Occipital lobe (tissue), 2 donors: Measurements from ENCODE around the gene RBM38. TPM values are rescaled to one million over a fixed set of nuclear protein-coding genes. Genes with fewer than 3 reads are reported as not detected.
"Not testable (repeated sequence)": the region's sequence is repeated elsewhere in the genome, so short reads cannot be mapped to it uniquely, and the experiment has no call there.

Experiments
- DNase-seq: peaks from one replicate; lab custom pipeline; 2025; lab: John Stamatoyannopoulos, UW
- total RNA-seq: library from RNA; depleted of rRNA; stranded (reverse); fragments of >200 nt; gene quantifications from one replicate; pipeline ENCODE4 v1.2.3, GENCODE V29; 2014

RBM38 gene
- total RNA-seq, 1 donor from 2014 or later, result 11.2 TPM

DNA sequence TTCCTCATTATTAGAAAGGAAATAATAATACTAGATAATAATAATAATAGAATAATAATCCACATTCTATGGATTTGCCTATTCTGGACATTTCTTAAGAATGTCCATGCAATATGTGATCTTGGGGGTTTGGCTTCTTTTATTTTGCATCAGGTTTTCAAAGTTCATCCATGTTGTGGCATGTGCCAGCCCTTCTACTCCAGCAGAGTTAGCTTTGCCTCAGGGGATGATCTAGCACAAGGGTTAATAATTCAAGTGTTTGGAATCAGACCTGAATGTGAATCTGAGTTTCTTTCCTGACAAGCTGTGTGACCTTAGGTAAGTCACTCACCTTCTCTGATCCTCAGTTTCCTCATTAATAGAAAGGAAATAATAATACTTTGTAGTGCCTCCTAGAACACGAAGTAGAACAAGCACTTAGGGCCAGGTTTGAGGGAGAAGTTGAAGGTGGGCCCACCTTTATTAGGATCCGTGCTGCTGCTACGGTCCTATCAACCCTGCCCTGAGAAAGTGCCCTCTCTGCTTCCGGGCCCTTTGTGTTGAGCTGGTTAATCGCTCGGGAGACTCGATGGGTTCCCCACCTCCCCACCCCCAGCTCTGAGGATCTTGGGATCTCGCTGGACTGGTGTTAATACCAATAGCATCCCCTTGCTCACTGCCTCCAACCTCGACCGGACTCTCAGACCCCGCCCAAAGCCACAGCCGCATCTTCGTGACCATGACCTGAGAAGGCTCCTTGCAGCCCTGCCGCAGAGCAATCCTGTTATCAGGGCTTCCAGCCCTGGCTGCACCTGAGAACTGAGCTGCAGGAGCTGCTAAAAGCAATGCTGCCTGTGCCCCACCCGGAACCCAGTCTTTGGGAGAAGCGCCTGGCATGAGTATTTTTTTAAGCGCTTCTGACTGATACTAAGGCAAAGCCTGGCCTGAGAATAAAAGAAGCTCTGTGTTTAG lies 26.9 kb downstream of the RBM38 start:
- DNase-seq, result no peak

DNA sequence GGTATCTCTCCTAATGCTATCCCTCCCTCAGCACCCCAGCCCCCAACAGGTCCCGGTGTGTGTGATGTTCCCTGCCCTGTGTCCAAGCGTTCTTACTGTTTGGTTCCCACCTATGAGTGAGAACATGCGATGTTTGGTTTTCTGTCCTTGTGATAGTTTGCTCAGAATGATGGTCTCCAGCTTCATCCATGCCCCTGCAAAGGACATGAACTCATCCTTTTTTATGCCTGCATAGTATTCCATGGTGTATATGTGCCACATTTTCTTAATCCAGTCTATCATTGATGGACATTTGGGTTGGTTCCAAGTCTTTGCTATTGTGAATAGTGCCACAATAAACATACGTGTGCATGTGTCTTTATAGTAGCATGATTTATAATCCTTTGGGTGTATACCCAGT lies 28.3 kb downstream of the RBM38 start:
- DNase-seq, result not testable (repeated sequence)

DNA sequence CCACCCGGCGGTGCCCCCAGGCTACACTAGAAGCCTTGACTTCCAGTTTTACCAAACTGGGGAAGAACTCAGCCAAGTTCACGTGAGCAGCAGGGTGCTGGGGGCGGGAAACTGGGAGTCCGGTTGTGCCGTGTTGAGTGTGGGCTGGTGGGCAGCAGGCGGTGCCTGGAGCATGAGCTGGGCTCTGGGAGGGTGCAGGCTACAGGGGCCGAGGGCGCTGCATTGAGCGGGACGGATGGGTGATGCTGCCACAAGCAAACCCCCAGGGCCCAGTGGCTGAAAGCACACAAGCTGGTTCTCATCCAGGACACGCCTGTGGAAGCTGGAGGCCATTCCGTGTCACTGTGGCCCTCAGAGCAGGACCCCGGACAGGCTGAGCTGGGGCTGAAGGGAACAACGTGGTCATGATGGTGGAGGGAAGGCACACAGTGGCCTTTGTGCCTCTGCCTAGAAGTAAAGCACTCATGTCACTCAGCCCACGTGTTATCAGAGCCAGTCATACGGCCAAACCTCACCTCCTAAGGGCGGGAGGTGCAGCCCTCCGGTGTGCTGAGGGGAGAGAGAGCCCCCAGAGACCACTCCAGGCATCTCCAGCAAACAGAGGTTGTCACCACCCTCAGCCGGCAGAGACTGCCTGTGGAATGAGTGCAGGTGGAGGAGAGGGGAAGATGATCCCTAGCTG lies 29.5 kb downstream of the RBM38 start:
- no peak for DNase-seq

DNA sequence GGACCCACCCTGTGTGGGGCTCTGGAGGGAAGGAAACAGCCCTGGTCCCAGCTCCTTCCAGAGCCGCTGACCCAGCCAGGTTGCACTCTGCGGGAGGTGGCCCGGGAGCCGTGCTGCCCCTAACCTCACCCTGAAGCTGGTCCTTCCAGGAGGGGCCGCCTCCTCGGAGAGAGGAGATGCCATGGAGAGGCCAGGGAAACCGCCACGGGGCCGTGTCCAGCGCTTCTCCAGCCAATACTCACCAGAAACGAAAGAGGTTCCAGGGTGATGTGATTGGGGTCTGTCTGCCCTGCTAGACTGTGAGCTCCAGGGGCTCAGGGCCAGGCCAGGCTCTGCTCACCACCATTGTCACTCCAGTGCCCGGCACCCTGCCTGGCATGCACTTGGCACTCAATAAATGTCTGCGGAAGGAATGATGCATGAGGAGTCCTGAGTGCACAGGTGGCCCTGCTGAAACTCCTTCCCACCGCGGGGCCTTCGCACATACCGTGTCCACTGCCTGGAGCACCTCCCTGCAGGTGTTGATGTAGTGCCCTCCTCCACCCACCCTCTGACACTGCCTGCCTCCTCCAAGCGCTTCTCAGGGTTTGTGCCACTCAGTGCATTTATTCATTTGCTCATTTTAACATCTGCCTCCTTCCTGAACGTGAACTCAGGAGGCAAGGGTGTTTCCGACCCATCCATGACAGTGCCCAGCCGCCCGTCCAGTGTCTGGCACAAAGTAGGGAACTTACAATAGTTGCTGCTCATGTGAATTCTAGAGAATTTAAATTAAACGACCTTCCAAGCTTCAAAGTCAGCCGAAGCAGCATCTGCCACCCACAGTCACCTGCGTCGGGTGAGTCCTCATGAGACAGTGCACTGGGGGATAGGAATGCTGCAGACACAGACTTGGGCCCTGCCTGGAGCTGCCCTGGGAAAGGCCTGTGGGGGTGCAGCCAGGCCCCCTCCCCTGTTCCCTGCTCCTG lies 30.3 kb downstream of the RBM38 start:
- no peak for DNase-seq

DNA sequence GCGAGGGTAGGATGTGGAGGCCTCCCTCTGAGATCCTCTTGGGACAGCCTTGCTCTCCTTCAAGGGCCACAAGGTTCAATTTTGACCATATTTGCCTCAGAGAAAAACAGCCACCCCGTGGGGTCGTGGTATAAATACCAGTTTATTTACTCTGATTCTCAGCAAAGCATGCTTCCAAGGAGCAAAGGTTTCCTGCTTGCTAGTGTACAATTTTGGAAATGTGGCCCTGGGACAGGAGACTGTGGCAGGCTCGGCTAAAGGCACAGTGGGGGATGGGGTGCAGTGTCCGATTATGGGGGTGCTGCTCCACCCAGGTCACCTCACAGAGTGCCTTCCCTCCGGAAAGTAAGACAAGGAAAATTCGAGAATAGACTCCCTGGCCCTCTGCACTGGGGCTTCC lies 31.1 kb downstream of the RBM38 start:
- DNase-seq, result no peak

DNA sequence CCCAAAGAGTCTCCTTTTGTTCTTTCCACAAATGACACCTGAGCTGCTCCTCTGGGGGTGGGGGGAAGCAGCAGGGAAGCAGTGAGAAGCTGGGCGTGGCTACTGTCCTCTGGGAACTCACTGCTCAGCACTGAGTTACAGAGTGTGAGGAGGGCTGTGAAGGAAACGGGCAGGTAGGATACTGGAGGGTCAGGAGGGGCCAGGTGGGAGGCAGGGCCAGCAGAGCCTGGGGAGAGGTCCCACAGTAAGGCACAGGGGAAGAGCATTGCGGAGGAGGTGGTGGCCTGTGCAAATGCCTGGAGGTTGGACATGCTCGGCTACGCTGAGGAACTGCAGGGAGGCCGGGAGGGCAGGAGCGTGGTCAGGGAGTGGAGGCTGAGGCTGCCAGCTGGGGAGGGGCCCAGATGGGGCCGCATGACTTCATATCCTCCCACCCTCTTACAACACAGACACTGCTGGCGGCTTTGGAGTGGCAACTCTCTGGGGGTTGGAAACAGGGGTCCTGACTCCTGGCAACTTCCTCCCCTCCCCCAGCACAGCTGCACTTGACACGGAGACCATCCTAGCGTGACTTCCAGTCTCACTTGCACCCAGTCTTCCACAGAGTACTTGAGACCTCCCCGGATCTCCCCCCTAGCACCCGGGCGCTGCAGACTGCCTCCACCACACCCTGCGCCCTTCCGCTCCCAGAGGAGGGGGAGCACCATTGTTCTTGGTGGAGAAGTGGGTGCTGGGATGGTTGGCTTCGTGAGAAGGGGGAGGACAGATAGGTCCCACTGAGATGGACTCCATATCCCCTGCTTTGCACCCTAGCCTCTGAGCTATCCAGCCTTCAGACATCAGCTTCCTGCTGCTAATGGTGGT lies 34.2 kb downstream of the RBM38 start:
- no peak for DNase-seq

DNA sequence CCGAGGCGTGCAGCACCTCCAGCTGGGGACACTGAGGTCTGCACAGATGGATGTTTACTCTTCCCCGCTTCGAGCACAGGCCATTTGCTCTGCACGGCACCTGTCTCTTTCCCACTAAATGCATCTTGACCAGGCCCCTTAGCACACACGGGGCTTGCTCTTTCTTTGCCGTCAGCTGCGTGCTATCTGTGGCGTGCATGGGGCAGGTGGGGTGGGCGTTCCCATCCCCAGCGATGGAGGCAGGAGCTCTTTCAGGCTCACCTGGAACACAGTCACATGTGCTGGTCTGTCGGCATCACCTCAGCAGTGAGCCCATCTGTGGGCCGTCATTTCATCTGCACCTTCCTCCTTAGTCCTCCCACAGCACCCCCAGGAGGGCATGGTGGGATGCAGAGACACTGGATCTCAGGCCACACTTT lies 35.1 kb downstream of the RBM38 start:
- no peak for DNase-seq

DNA sequence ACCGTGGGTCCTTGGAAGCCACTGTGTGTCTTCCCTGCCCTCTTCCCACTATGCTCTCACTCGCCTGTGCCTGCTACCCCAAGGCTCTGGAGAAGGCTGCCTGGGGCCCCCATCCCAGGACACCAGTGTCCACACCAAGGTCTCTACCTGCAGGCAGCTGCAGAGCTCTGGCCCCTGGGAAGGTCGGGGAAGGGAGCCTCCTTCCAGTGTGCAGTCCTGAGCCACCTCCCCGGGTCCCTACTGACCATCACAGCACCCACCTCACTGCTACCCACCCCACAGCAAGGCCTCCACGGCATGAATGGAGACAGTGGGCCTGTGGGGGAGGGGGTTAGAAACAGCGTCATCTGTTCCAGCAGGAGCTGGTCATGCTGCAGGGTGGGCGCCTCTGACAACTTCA lies 35.6 kb downstream of the RBM38 start:
- DNase-seq, result no peak

DNA sequence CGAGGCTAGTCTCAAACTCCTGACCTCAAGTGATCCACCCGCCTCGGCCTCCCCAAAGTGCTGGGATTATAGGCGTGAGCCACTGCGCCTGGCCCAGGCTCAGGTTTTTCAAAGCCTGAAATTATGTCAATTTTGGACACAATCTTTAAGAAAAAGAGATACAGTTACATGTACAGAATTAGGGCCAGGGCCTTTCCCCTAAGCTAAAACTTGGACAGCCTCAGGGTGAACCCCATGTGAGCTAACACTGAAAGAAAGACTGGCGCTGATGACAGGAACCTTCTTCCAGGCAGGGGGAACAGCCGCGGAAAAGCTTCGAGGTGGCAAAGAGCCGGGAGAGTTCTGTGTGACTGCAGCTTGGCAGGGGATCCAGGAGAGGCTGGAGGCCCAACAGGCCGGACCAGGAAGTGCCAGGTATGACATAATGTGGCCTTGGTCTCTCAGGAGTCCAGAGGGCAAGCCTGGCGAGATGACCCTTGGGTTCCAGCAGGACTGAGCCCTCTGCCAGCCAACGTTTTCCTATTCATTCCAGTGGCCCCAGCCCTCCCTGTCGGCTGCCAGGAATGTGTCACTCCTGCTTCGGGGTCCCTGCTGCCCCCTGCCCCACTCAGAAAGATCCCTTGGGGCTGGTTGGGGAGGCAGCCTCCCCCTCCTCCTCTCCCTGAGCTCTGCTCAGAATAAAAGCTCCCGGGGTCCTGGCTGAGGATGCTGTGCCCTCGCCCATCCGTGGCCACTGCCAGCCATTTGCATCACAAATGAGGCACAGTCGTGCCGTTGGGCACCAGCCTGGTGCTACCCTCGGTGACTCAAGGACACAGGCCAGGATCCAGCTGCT lies 37.3 kb downstream of the RBM38 start:
- DNase-seq, result peak; percentile 20

DNA sequence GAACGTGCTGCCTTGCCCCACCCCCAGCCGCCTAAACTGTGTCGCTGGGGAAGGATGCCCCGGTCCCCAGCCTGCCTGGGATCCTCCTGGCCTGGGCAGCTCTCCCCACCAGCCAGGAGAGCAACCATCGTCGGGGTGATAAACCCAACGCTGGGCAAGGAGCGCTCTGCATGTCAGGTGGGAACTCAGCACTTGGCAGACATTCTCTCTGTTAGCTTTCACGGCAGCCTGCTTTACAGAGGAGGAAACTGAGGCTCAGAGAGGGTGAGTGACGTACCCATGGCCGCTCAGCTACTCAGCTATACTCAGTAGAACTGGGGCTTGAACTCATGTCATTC lies 37.9 kb downstream of the RBM38 start:
- DNase-seq, result no peak

DNA sequence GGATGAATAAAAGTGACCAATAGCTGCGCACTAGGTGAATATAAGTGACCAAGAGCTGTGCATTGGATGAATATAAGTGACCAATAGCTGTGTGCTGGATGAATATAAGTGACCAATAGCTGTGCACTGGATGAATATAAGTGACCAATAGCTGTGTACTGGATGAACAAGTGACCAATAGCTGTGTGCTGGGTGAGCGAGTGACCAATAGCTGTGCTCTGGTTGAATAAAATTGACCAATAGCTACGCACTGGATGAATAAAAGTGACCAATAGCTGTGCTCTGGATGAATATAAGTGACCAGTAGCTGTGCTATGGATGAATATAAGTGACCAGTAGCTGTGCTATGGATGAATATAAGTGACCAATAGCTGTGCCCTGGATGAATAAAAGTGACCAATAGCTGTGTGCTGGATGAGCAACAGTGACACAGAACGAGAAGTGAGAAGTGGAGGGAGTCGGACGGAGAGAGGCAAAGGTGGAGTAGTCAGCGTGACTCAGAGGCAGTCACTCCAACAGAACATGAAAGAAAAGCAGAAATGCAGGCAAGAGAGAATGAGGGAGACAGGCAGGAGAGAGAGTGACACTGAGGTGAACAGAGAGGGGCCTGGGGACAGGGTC lies 38.5 kb downstream of the RBM38 start:
- no peak for DNase-seq

DNA sequence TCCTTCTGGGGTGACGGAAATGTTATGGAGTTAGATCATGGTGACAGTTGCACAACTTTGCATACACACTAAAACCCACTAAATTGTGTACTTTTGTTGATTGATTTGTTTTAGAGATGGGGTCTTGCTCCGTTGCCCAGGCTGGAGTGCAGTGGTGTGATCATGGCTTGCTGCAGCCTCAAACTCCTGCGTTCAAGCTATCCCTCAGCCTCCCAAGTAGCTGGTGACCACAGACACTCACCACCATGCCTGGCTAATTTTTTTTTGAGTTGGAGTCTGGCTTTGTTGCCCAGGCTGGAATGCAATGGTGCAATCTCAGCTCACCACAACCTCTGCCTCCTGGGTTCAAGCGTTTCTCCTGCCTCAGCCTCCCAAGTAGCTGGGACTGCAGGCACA lies 39.0 kb downstream of the RBM38 start:
- DNase-seq, result not testable (repeated sequence)

DNA sequence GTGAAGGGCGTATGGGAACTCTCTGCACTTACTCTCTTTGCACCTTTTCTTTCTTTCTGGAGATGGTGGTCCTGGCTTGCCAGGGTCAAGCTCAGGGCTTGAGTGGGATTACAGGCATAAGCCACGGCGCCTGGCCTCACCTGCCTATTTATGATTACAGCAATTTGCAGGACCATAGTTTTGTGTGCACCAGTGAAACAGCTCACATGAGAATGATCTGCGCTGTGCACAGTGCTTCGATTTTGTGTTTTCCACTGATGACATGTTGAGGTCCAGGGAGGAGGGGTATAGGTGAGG lies 40.3 kb downstream of the RBM38 start:
- DNase-seq, result no peak

DNA sequence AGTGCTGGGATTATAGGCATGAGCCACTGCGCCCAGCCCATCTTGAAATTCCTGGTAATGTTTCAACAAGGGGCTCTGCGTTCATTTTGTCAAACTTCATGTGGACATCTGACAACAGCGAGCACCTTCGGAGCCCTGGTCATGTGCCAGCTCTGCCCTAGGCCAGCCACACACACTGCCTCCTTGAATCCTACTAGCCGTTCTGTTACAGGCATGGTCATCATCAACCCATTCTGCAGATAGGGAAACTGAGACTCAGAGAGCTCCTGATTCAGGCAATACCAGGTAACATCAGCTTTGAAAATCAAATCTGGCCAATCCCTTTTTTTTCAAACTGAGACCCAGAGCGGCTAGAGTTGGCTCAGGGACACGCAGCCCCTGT lies 41.3 kb downstream of the RBM38 start:
- no peak for DNase-seq

DNA sequence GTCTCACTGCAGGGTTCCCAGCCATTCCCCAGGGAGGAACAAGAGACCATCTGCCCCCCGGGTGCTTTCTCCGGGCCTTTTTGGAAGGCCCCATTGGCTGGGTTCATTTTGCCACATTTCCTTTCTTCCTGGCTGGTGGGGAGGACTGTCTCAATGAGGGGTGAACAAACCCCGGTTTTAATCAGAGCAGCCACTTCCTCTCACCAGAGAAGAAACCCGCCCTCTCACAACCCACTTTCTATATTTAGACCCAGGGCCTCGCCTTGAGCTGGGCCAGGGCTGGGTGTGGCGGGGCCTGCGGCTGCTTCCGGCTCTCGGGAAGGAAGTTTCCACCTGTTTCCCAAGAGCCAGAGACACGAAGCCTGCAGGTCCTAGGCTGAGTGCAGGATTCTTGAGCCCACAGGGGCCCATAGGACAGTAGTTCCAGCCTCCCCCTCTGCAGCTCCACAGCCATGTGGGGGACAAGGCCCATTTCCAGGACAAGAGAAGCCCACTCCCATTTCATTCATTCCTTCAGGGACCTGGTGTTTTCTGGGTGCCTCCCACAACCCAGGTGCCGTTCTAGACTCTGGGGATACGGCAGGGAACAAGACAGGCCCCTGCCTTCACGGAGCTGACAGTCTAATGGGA lies 41.8 kb downstream of the RBM38 start:
- DNase-seq, result no peak

DNA sequence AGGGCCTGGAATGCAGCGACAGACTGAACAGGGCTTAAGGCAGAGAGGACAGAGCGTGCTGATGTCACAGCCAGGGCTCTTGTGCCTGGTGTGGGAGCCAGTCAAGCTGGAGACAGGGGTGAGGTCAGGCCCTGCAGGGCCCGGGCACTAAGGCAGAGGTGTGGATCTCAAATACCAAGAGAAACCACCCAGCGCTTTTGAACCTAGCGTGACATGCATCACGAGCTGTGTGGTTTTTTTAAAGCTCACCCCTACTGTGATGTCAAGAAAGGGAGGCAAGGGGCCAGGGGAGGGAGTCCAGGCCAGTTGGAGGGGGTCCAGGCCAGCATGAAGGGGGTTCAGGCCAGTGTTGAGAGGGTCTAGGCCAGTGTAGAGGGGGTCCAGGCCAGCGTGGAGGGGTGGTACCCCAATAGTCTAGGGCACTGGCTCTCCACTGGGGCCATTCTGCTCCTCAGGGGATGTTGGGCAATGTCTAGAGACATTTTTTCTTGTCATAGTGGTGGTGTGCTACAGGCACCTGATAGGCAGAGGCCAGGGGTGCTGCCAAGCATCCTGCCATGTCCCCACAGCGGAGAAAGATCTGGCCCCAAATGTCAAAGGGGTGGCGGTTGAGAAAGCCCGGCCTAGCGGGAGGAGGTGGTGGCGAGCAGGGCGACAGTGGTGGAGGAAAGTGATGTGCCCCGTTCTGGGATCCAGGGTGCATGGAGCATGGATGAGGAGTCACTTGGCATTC lies 42.6 kb downstream of the RBM38 start:
- no peak for DNase-seq

DNA sequence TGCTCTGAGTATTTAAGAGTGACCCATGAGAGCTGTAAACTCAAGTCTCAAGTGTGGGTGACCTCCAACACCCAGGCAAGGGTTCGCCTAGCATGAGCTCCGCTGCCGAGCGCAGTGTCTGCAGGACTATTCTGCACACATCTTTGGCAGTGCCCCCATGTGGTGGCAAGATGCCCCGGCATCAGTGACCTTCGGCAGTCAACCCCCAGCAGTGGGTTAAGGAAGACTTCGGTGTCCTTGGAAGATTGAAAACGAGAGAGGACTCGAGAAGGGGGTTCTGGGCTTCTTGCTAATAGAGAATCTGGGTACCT lies 43.1 kb downstream of the RBM38 start:
- no peak for DNase-seq

DNA sequence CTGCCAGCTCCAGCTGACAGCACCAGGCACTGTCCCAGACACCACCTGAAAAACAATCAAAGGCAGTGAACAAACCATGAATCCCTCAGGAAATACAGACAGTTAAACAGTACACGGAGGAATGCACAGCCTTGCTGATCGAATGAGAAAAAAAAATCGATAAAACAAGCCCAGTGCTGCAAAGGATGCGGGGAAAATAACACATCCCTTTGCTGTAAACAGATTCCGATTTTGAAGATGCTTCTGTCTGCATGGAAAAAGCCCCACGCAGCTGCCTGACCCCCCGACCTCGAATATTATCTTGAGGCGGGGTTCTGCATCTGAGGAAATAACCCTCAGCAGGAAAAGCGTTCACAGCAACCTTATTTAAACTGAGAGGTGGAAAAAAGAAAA lies 43.9 kb downstream of the RBM38 start:
- DNase-seq, result no peak
